Mammary epithelial cell (primary cell): Measurements from ENCODE around the gene GFI1B.

Source experiments
- EZH2 ChIP-seq: IDR thresholded peaks from 2 replicates; pipeline ENCODE4 v1.6.1; 2012; ENCODE audit warnings: low read length, inconsistent platforms, borderline replicate concordance
- TF ChIP-seq, protein P1 (sequence below), 2 donors: IDR thresholded peaks in 1 of 2; conservative IDR thresholded peaks in 1 of 2; 2 replicates each; pipeline ENCODE4 v1.5.1; 2011 to 2012; ENCODE audit warnings: inconsistent platforms in 2 of 2, low read length in 2 of 2, mild to moderate bottlenecking in 2 of 2, control low read depth in 1 of 2, low read depth in 1 of 2; ENCODE audit not compliant: insufficient read depth in 1 of 2; ENCODE audit errors: extremely low read depth in 1 of 2

DNA sequence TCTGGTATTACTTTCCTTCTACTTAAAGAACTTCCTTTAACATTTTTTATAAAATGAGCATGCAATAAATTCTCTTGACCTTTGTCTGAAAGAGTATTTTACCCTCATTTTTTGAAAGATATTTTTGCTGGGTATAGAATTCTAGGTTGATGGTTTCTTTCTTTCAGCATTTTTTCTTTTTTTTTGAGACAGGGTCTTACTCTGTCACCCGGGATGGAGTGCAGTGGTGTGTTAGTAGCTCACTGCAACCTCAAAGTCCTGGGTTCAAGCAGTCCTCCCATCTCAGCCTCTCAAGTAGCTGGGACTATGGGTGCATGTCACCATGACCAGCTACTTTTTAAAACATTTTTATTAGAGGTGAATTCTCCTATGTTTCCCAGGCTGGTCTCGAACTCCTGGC lies 23.4 kb upstream of the GFI1B start:
- TF ChIP-seq EZH2 = no peak
- TF ChIP-seq, protein P1, sequence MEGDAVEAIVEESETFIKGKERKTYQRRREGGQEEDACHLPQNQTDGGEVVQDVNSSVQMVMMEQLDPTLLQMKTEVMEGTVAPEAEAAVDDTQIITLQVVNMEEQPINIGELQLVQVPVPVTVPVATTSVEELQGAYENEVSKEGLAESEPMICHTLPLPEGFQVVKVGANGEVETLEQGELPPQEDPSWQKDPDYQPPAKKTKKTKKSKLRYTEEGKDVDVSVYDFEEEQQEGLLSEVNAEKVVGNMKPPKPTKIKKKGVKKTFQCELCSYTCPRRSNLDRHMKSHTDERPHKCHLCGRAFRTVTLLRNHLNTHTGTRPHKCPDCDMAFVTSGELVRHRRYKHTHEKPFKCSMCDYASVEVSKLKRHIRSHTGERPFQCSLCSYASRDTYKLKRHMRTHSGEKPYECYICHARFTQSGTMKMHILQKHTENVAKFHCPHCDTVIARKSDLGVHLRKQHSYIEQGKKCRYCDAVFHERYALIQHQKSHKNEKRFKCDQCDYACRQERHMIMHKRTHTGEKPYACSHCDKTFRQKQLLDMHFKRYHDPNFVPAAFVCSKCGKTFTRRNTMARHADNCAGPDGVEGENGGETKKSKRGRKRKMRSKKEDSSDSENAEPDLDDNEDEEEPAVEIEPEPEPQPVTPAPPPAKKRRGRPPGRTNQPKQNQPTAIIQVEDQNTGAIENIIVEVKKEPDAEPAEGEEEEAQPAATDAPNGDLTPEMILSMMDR (conservative IDR thresholded peaks at IDR 0.05 in 1 of 2, IDR thresholded peaks at IDR 0.05 in 1 of 2; ENCODE audit: extremely low read depth in 1 of 2, insufficient read depth in 1 of 2, low read depth in 1 of 2, low read length in 2 of 2) = no peak
